ENCODE results near the gene LUC7L3.

Gene LUC7L3

GRCh38 chr17:50692448-50693035, 26.9 kb upstream of the LUC7L3 start:
- no peak for TF ChIP-seq CTCF (IDR thresholded peaks at IDR 0.05; ENCODE audit: insufficient read depth, missing control alignments)
- DNase-seq (ENCODE audit: insufficient read length, low spot score): no peak
- FAIRE-seq: no peak

- no peak for TF ChIP-seq CTCF (IDR thresholded peaks at IDR 0.05; ENCODE audit: insufficient read depth, missing control alignments)
Measured at GRCh38 chr17:50693036-50693682, 26.2 kb upstream of the LUC7L3 start.

GRCh38 chr17:50696365-50696879, 23.0 kb upstream of the LUC7L3 start:
- no peak for TF ChIP-seq CTCF (IDR thresholded peaks at IDR 0.05; ENCODE audit: insufficient read depth, missing control alignments)

More at GRCh38 chr17:50693036-50693682, 26.2 kb upstream of the LUC7L3 start:
- FAIRE-seq (no peak), DNase-seq (ENCODE audit: insufficient read length, low spot score) (no peak)

GRCh38 chr17:50697062-50697461, 22.3 kb upstream of the LUC7L3 start:
- DNase-seq (ENCODE audit: insufficient read length, low spot score): no peak
- no peak for TF ChIP-seq CTCF (IDR thresholded peaks at IDR 0.05; ENCODE audit: insufficient read depth, missing control alignments)
- FAIRE-seq: no peak

More at GRCh38 chr17:50696365-50696879, 23.0 kb upstream of the LUC7L3 start:
- FAIRE-seq: no peak
- no peak for DNase-seq (ENCODE audit: insufficient read length, low spot score)

GRCh38 chr17:50697663-50698272, 21.6 kb upstream of the LUC7L3 start:
- DNase-seq (ENCODE audit: insufficient read length, low spot score) (no peak), FAIRE-seq (no peak)
- peak; percentile 7 for TF ChIP-seq CTCF (IDR thresholded peaks at IDR 0.05; ENCODE audit: insufficient read depth, missing control alignments)

GRCh38 chr17:50699410-50699809, 20.0 kb upstream of the LUC7L3 start:
- DNase-seq (ENCODE audit: insufficient read length, low spot score) (no peak), FAIRE-seq (no peak)
- TF ChIP-seq CTCF (IDR thresholded peaks at IDR 0.05; ENCODE audit: insufficient read depth, missing control alignments): no peak

- no peak for FAIRE-seq
- DNase-seq (ENCODE audit: insufficient read length, low spot score): no peak
- TF ChIP-seq CTCF (IDR thresholded peaks at IDR 0.05; ENCODE audit: insufficient read depth, missing control alignments): no peak
Measured at GRCh38 chr17:50703162-50703561, 16.2 kb upstream of the LUC7L3 start.
